Omental fat pad (tissue), 4 donors: ENCODE data around the gene SETDB2. TPM values are rescaled to one million over a fixed set of nuclear protein-coding genes. Genes with fewer than 3 reads are reported as not detected.

Source experiments
- ATAC-seq: fragments of 150-250 bp; one replicate; pipeline ENCODE4 v1.9.1; 2016; ENCODE audit warnings: mild to moderate bottlenecking, moderate library complexity; ENCODE audit not compliant: low FRiP score
- DNase-seq: peaks from one replicate; pipeline ENCODE4 v3.0.0-alpha.2; 2019; ENCODE audit warnings: low spot score
- total RNA-seq, 4 donors: library from RNA; depleted of rRNA; stranded (reverse); fragments of >200 nt; gene quantifications; one replicate each; pipeline ENCODE4 v1.1.0, GENCODE V29; 2016
- TF ChIP-seq, protein P1 (sequence below), 3 donors: fragments of 450-650 bp; IDR thresholded peaks; one replicate each; pipeline ENCODE4 v1.5.1; 2016 to 2017; ENCODE audit warnings: antibody characterized with exemption in 3 of 3, mild to moderate bottlenecking in 3 of 3, moderate library complexity in 2 of 3

The SETDB2 gene, protein sequence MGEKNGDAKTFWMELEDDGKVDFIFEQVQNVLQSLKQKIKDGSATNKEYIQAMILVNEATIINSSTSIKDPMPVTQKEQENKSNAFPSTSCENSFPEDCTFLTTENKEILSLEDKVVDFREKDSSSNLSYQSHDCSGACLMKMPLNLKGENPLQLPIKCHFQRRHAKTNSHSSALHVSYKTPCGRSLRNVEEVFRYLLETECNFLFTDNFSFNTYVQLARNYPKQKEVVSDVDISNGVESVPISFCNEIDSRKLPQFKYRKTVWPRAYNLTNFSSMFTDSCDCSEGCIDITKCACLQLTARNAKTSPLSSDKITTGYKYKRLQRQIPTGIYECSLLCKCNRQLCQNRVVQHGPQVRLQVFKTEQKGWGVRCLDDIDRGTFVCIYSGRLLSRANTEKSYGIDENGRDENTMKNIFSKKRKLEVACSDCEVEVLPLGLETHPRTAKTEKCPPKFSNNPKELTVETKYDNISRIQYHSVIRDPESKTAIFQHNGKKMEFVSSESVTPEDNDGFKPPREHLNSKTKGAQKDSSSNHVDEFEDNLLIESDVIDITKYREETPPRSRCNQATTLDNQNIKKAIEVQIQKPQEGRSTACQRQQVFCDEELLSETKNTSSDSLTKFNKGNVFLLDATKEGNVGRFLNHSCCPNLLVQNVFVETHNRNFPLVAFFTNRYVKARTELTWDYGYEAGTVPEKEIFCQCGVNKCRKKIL
- total RNA-seq: 1 to 10 TPM; 5.6 to 9.6 (median 6.6) TPM

DNA sequence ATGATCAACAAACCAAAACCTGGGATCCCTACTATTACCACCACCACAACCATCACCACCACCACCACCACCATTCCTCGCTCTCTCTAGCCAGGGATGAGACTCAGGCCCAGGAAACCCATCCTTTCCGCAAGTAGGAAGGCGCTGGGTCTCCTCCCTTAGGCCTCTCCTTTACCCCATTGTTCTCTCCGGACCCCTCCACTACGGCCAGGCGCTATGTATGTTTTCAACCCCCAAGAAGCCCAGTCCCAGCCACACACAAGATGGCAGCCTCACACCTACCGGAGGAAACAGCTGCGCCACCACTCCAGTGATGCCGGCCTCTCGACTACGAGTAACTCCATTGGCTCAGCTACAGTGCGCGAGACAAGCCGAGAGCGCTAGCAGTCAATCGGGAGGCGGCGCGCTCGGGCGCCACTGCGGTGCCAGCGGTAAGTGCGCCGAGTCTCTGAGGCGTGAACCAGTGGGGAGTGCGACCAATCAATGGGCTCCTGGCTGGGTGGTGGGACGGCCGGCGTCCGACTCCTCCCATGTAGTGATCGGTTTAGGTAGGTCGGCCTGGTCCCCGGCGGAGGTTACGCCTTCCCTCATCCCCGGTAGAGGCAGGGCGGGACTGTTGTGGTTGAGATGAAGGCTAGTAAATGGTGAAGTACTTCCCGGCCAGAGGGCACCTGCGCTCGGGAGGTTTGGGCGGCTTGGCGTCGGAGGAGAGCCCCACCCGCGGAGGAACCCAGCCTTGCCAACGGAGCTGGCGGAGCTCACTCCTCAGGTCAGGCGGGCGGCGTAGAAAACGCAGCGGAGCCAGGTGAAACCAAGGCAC is at the start of gene SETDB2, which contains the start of gene CAB39L:
SETDB2 (plus strand) TSS at position 571 of the 820 bp plus-strand sequence. CDS start 7,620 bp downstream, outside the sequence.
CAB39L (minus strand) TSS at position 361 of the 820 bp plus-strand sequence. CDS start 61,154 bp downstream, outside the sequence.
- TF ChIP-seq, protein P1, sequence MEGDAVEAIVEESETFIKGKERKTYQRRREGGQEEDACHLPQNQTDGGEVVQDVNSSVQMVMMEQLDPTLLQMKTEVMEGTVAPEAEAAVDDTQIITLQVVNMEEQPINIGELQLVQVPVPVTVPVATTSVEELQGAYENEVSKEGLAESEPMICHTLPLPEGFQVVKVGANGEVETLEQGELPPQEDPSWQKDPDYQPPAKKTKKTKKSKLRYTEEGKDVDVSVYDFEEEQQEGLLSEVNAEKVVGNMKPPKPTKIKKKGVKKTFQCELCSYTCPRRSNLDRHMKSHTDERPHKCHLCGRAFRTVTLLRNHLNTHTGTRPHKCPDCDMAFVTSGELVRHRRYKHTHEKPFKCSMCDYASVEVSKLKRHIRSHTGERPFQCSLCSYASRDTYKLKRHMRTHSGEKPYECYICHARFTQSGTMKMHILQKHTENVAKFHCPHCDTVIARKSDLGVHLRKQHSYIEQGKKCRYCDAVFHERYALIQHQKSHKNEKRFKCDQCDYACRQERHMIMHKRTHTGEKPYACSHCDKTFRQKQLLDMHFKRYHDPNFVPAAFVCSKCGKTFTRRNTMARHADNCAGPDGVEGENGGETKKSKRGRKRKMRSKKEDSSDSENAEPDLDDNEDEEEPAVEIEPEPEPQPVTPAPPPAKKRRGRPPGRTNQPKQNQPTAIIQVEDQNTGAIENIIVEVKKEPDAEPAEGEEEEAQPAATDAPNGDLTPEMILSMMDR (IDR thresholded peaks at IDR 0.05): no peak
- ATAC-seq: peak; percentile 99

DNA sequence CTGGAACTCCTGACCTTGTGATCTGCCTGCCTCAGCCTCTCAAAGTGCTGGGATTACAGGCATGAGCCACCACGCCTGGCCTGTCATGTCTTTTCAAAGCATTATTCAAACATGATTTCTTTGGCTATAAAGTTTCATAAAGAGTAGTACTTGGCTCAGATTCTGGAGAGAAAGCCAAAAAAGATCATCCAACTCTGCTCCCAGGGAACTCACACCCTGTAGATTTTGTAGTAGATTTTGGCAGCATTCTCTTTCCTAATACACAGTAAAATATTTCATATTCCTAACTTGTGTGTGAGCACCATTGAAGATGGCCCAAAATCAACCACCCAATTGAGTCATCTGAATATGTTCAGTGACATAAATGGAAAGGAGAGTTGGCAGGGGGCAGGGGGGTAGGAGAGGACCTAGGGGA is 48.6 kb upstream of the SETDB2 start:
- TF ChIP-seq, protein P1 (IDR thresholded peaks at IDR 0.05): no peak
- ATAC-seq (peak; percentile 87), DNase-seq (no peak)

More for the DNA sequence above, at the start of gene SETDB2, which contains the start of gene CAB39L:
- DNase-seq: peak; percentile 85

DNA sequence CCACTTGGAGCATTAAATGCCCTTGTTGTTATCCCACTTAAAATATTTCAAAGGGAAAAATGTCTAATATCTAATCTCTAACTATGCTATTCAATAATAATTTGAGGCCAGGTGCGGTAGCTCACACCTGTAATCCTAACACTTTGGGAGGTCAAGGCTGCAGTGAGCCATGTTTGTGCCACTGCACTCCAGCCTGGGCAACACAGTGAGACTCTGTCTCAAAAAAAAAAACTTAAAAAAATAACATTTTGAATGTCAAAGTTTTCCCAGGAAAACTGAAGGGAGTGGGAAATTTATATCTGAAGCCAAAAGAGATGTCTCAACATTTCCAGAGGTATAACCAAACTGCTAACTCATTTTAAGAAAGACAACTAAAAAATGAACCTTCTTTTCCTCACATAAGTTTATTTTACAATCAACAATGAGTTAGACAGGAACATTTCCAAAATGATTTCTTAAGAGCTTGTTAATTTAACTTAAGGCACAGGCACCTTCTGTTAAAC is 48.1 kb upstream of the SETDB2 start:
- TF ChIP-seq, protein P1 (IDR thresholded peaks at IDR 0.05): no peak
- no peak for DNase-seq
- no peak for ATAC-seq

DNA sequence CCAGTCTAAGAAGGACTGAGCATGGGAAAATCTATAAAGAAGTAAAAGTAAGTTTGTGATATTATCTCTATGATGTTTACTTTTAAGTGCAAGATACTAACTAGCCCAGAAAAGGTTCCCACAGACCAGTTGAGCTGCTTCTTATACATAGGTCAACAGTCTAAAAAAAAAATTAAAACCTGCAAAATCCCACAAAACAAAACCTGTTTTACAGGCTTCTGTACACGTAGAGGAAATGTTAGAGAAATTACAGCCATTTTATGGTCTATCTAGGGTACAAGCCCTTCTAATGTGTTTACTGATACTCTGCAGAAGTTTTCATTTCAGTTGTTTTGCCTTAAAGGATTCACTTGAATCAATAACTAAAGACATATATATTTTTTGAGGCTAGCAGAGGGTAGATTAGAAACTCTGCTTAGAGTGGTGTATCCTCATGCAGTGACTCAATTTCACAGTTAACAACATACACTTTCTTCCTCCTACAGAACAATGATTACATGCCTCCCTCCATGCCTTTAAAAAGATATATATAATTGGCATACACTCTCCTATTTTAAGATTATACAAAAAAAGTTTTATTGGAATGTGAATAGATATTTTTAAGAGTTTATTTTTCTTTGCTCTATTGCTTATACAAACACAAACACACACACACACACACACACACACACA is 44.1 kb upstream of the SETDB2 start:
- no peak for DNase-seq
- TF ChIP-seq, protein P1 (IDR thresholded peaks at IDR 0.05): no peak
- no peak for ATAC-seq

DNA sequence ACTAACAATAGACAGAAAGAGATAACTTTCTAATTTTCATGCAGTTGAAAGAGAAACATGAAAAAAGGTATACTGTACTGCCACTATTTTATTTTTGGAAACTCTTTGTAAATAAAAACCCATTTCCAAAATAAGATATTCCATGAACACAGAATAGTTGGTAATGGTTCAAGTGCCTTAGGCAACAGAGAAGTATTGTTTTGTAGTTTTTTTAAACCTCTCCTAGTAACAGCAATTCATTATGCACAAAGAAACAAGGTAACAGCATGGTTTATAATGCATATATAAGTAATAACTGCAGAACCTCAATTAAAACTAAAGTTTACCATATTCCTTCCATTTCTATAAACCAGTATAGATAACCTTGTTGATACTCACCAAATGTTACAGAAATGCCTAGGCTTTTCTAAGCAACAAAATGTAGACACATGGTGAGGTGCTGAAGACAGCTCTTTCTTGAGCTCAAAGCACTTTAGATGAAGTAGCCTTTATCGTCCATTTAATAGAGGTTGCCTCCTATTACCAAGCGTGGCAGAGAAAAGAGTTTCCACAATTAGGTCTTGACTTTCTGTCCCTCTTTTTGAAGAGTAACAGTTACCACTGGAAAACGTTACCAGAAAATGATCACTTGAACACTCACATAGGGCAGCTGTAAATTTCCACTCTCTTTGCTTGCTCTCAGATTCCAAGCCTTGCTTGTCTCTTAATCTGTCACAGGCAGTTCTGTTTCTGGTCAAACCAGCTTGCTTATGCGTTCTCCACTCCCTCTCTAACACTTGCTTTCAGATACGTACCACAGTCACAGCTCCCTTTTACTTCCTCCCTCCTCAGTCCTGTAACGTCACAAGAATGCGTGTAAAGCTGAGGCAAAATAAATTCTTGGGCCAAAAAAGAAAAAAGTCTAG is 43.1 kb upstream of the SETDB2 start:
- peak; percentile 91 for ATAC-seq
- DNase-seq: no peak
- TF ChIP-seq, protein P1 (IDR thresholded peaks at IDR 0.05): no peak
